ENCODE data around the gene AASDHPPT.

AASDHPPT gene

GRCh38 chr11:106059617-106060016 lies 17.8 kb upstream of the AASDHPPT start:
- Histone ChIP-seq H3K4me3 (ENCODE audit: insufficient read depth, low read length, poor library complexity, severe bottlenecking) (no peak overlapping the region), H3K9ac (ENCODE audit: low read length) (no peak overlapping the region), H3K27me3 (ENCODE audit: low read length) (no peaks in the 10 kb centered on the region), H3K9me3 (ENCODE audit: insufficient read depth, low read length) (no peaks in the 10 kb centered on the region), H2AFZ (ENCODE audit: low read depth, low read length, severe bottlenecking) (no peak overlapping the region), H3K27ac (ENCODE audit: low read depth, low read length) (no peak overlapping the region), H3K4me2 (ENCODE audit: low read depth, low read length, poor library complexity, severe bottlenecking) (no peak overlapping the region), H4K20me1 (ENCODE audit: low read depth, low read length) (no peaks in the 10 kb centered on the region), H3F3A (ENCODE audit: insufficient read depth) (no peaks in the 10 kb centered on the region), H3K9me2 (replicated peaks; ENCODE audit: insufficient read depth, low read length) (no peaks in the 10 kb centered on the region), H3K79me2 (ENCODE audit: insufficient read depth, low read length) (no peaks in the 10 kb centered on the region), H3K36me3 (ENCODE audit: low read length) (no peaks in the 10 kb centered on the region)
- TF ChIP-seq CTCF (IDR thresholded peaks at IDR 0.05; ENCODE audit: insufficient read depth, low read length, poor library complexity, severe bottlenecking) (no peak), EZH2phosphoT487 (conservative IDR thresholded peaks at IDR 0.05; ENCODE audit: low read length) (no peak)

DNA sequence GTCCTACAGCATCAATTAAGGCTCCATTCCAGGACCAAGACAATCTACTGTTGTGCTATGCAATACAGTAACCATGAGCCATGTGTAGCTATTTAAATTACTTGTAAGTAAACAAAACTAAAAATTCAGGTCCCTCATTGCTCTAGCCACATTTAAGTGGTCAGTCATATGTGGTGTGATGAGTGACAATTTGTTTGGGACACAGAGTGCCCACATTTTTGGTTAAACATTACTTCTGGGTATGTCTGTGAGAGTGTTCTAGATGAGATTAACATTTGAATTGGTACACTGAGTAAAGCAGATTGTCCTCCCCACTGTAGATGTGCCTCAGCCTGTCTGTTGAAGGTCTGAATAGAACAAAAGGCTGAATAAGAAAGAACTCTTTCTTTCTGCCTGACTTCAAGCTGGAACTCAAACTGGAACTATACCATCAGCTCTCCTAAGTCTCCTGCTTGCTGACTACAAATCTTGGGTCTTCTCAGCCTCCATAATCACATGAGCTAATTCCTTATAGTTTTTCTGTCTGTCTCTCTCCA lies 16.1 kb upstream of the AASDHPPT start:
- no peak overlapping the region for H3K9ac ChIP-seq (ENCODE audit: low read length)
- H3K4me3 ChIP-seq (ENCODE audit: insufficient read depth, low read length, poor library complexity, severe bottlenecking), result no peak overlapping the region
- H3K27me3 ChIP-seq (ENCODE audit: low read length), result no peaks in the 10 kb centered on the region
- no peak overlapping the region for H3K4me2 ChIP-seq (ENCODE audit: low read depth, low read length, poor library complexity, severe bottlenecking)
- no peaks in the 10 kb centered on the region for H3K79me2 ChIP-seq (ENCODE audit: insufficient read depth, low read length)
- no peak overlapping the region for H2AFZ ChIP-seq (ENCODE audit: low read depth, low read length, severe bottlenecking)
- H3K9me2 ChIP-seq (replicated peaks; ENCODE audit: insufficient read depth, low read length), result no peaks in the 10 kb centered on the region
- TF ChIP-seq CTCF (IDR thresholded peaks at IDR 0.05; ENCODE audit: insufficient read depth, low read length, poor library complexity, severe bottlenecking) (no peak), EZH2phosphoT487 (conservative IDR thresholded peaks at IDR 0.05; ENCODE audit: low read length) (no peak)
- no peaks in the 10 kb centered on the region for H3K9me3 ChIP-seq (ENCODE audit: insufficient read depth, low read length)
- H3F3A ChIP-seq (ENCODE audit: insufficient read depth), result no peaks in the 10 kb centered on the region
- no peaks in the 10 kb centered on the region for H3K36me3 ChIP-seq (ENCODE audit: low read length)
- no peak overlapping the region for H3K27ac ChIP-seq (ENCODE audit: low read depth, low read length)
- 0 out of 2 replicates have a peak, but pooled peaks cover 3% of the 10 kb centered on the region for H4K20me1 ChIP-seq (ENCODE audit: low read depth, low read length)

- Histone ChIP-seq H3K4me2 (ENCODE audit: low read depth, low read length, poor library complexity, severe bottlenecking) (no peak overlapping the region), H3K27ac (ENCODE audit: low read depth, low read length) (no peak overlapping the region), H3K9me2 (replicated peaks; ENCODE audit: insufficient read depth, low read length) (no peaks in the 10 kb centered on the region), H3K79me2 (ENCODE audit: insufficient read depth, low read length) (no peaks in the 10 kb centered on the region), H3K4me3 (ENCODE audit: insufficient read depth, low read length, poor library complexity, severe bottlenecking) (no peak overlapping the region), H3K27me3 (ENCODE audit: low read length) (no peaks in the 10 kb centered on the region), H3K9me3 (ENCODE audit: insufficient read depth, low read length) (no peaks in the 10 kb centered on the region), H4K20me1 (ENCODE audit: low read depth, low read length) (0 out of 2 replicates have a peak, but pooled peaks cover 4% of the 10 kb centered on the region), H3F3A (ENCODE audit: insufficient read depth) (no peaks in the 10 kb centered on the region), H3K9ac (ENCODE audit: low read length) (no peak overlapping the region), H2AFZ (ENCODE audit: low read depth, low read length, severe bottlenecking) (no peak overlapping the region), H3K36me3 (ENCODE audit: low read length) (no peaks in the 10 kb centered on the region)
- TF ChIP-seq CTCF (IDR thresholded peaks at IDR 0.05; ENCODE audit: insufficient read depth, low read length, poor library complexity, severe bottlenecking) (no peak), EZH2phosphoT487 (conservative IDR thresholded peaks at IDR 0.05; ENCODE audit: low read length) (no peak)
Measured at GRCh38 chr11:106061954-106062949, 15.2 kb upstream of the AASDHPPT start.

Measured in SU-DHL-6 (cell line).